DMS 273 (cell line): Measurements from ENCODE around the gene LMBRD1.
"Not testable (repeated sequence)": the region's sequence is repeated elsewhere in the genome, so short reads cannot be mapped to it uniquely, and the experiment has no call there.

Experiments used
- DNase-seq: peaks from one replicate; lab custom pipeline; 2025; ENCODE audit not compliant: unreplicated experiment; lab: John Stamatoyannopoulos, UW

Gene LMBRD1

GRCh38 chr6:69798796-69799195 lies 2.0 kb upstream of the LMBRD1 start:
- DNase-seq: not testable (repeated sequence)

DNA sequence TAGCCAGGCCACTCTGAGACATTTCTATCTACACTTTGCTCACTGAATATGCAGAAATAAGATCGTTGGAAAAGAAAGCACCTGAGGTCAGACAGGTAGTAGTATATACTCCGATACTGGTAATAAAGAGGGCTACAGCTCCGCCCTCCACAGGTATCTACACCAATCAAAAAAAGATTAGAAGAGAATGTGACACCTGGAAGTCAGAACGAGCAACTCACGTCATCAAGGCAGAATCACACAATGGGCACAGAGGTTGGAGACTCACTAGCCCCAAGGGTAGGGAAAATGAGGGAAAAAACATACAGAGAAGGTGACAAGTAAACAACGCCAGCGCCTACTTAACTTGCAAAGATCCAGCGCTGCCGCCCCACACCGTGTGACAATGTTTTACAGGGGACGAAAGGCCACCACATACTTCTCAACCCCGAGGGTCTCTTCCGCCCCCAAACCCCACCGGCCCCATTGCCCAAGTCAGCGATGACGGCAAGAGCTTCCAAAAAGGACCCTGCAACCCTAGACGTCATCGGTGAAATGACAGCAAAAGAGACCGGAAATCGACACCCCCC lies 653 bp downstream of the LMBRD1 start:
- DNase-seq: peak; percentile 70

GRCh38 chr6:69795469-69796072 lies 1.2 kb downstream of the LMBRD1 start:
- DNase-seq: peak; percentile 11

DNA sequence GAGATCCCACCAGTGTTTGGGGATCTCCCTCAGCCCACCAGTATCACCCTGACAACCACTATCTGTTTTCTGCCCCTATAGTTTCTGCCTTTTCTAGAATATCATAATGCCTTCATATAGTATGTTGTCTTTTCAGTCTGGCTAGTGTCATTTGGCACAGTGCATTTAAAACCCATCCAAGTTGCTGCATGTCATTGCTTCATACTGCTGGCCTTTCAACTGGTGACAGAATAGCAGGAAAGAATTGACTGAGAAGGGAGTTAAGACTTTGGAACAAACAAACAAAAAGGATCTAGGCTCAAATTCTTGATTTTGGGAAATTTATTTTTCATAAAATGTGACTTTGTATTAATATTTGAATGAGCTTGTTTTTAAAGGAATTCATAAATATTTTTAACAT lies 4.5 kb downstream of the LMBRD1 start:
- no peak for DNase-seq

- peak; percentile 62 for DNase-seq
Observed at GRCh38 chr6:69791065-69791471, 5.7 kb downstream of the LMBRD1 start.

DNA sequence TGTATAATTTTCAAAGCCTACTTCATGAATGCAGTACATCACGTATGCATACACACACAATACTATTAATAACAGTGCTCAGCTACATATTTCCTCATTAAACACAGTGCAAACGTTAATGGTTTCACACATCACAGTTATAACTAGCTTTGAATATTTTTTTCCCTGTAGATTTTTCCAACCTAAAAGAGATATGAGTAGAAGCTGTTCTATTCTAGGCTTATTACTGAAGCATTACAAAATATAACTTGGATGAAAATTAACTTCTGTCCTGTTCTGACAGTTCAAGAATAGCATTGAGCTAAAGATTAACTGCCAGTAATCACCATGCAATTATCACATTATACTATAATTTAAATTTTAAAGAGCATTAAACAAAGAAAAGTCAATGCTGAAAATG lies 6.2 kb downstream of the LMBRD1 start:
- DNase-seq: no peak

- DNase-seq: no peak
Observed at GRCh38 chr6:69789578-69789977, 7.2 kb downstream of the LMBRD1 start.

DNA sequence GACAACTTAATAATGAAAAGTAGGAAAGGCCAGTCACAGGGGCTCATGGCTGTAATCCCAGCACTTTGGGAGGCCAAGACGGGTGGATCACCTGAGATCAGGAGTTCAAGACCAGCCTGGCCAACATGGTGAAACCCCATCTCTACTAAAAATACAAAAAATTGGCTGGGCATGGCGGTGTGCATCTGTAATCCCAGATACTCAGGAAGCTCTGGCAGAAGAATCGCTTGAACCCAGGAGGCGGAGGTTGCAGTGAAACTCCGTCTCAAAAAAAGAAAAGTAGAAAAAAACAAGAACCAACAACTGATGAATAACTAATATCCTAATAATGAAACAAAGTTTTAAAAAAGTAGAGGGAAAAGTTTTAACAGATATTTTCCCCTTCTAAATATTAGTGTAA lies 9.4 kb downstream of the LMBRD1 start:
- DNase-seq: not testable (repeated sequence)

DNA sequence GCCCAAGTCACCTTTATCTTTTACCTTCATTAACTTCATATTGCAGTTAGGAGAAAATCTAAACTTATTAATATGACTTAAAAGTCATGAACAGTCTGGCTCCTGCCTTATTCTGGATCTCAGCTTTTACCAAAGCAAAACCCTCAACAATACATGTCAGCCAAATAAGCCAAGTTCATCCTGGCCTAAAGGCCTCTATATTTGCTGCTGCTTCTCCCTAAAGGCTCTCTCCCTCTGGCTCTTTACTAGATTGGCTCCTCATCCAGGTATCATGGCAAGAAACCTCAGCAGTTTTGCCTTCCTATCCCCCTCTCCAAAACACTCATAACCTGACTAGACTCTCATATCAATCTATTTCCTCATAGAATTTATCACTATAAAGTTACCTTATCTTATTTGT lies 11.1 kb downstream of the LMBRD1 start:
- no peak for DNase-seq

- DNase-seq: no peak
Observed at GRCh38 chr6:69784595-69785377, 12.0 kb downstream of the LMBRD1 start.

GRCh38 chr6:69783108-69783507 lies 13.7 kb downstream of the LMBRD1 start:
- no peak for DNase-seq

- DNase-seq: no peak
Observed at GRCh38 chr6:69780585-69781178, 16.1 kb downstream of the LMBRD1 start.

DNA sequence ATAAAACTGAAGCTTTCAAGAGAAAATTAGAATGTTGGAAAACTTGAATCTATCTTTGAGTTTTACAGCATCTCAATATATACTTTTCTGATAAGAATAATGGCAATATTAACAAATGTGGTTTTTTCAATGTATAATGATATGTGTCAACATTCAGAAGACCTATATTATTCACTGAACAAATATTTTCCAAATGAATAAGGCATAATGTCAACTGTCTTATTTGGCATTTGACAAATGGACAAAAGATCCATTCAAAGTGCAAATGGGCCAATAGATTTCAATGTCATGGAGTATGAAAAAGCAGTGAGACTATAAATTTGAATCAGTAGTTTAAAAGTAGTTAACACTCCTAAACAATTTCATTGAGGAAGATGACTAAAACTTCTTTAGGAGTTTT lies 20.9 kb downstream of the LMBRD1 start:
- no peak for DNase-seq

- DNase-seq: no peak
Observed at GRCh38 chr6:69775585-69775849, 21.3 kb downstream of the LMBRD1 start.

DNA sequence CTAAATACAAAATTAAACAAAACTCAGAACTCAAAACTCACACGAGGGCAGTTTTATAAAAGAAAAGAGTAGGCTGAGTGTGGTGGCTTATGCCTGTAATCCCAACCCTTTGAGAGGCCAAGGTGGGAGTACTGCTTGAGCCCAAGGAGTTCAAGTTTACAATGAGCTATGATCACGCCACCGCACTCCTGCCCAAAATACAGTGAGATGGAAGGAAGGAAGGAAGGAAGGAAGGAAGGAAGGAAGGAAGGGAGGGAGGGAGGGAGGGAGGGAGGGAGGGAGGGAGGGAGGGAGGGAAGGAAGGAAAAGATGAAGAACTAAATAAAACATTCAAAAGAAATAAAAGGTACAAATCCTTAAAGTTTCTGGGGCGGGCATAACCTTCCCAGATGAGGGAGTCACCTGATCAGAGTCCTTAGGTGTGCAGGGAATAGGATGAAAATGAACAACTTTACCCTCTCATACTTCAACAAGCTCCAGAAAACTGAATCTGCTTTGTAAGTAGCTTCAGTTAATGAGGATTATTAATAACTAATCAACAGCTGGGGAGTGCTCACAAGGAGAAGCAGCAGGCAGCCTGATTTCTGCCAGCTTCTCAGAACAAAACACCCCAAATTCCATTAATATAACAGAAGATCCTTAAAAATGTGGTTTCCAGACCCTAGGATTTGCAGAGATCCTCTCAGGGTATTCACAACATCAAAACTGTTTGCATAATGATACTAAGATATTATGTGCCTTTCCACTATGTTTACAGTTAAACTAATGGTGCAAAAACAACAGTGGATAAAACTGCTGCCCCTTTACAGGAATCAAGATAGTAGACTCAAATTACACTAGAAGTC lies 21.8 kb downstream of the LMBRD1 start:
- DNase-seq: no peak

DNA sequence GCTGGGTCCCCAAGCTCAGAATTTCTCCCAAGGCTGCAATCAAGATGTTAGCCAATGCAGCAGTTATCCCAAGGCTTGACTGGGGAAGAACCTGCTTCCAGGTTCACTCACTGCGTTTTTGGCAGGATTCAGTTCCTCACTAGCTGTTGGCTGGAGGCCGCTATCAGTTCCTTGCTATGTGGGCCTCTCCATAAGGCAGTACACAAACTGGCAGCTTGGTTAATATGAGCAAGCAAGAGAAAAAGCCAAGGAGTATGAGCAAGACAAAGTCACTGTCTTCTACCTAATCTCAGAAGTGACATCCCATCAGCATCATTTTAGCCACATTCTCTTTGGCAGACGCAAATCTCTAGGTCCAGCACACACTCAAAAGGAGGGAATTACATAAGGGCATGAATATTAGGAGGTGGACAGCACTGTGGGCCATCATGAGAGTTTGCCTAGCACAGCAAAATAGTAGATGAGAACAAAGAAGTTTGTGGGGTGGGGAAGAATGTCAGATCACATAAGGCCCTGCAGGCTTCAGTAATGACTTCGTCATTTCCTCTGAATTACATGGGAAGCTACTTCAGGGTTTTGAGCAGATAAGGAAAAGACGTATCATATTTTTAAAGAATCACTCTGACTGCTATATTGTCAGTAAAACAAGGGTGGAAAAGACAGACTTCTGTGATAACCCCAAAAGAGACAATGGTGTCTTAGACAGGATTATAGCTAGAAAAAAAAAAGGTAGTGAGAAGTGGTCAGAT lies 25.5 kb downstream of the LMBRD1 start:
- DNase-seq: no peak

- no peak for DNase-seq
Observed at GRCh38 chr6:69768664-69769063, 28.1 kb downstream of the LMBRD1 start.

DNA sequence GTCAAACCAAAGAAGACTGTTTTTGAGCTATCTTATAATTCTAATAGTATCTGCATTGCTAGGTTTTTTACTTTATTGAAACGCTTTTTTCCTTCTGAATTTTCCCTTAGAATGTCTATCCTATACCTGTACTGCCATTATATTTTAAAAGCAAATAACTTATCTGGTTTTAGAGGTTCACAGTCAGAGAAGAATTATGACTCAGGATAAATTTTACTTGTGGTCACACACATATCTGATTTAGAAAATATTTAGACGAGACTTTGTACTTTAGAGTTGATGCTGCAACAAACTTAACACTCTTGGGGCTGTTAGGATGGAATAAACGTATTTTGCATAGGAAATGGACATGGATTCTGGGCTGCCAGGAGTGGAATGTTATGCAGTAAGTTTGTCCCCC lies 33.0 kb downstream of the LMBRD1 start:
- no peak for DNase-seq

- no peak for DNase-seq
Observed at GRCh38 chr6:69761853-69762252, 35.0 kb downstream of the LMBRD1 start.

DNA sequence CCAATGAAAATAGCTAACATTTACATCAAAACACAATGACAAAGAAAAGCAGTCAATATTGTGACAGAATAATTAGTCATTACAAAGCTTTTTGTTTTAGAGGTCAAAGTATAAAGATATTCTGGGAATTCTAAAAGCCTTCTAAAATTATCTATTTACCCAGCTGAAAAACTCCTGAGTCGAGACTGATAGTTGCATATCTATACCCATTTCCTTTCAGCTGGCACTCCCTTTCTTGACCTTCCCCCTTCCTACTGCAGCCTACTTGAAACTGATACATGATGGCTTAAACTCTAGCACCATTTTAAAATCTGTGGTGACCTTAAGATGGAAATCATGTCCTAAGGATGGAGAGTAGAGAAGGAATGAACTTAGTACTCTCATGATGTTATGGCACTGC lies 38.6 kb downstream of the LMBRD1 start:
- DNase-seq: no peak

DNA sequence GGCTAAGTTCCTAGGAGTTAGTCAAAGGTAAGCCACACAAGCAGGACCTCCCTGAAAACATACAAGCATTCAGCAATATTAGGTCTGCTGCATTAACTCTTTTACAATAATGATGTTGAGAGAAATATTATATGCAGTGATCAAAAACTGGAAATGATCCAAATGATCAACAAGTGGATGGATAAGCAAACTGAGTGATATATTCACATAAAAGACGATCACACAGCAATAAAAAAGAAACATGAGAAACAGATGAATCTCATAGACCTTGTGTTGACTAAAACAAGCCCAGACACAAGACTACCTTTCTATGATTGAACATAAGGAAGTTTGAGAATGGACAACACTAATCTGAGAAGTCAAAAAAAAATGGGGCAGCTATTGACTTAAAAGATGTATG lies 39.9 kb downstream of the LMBRD1 start:
- no peak for DNase-seq
